ENCODE results near the gene PPP6R1.

The PPP6R1 gene

DNA sequence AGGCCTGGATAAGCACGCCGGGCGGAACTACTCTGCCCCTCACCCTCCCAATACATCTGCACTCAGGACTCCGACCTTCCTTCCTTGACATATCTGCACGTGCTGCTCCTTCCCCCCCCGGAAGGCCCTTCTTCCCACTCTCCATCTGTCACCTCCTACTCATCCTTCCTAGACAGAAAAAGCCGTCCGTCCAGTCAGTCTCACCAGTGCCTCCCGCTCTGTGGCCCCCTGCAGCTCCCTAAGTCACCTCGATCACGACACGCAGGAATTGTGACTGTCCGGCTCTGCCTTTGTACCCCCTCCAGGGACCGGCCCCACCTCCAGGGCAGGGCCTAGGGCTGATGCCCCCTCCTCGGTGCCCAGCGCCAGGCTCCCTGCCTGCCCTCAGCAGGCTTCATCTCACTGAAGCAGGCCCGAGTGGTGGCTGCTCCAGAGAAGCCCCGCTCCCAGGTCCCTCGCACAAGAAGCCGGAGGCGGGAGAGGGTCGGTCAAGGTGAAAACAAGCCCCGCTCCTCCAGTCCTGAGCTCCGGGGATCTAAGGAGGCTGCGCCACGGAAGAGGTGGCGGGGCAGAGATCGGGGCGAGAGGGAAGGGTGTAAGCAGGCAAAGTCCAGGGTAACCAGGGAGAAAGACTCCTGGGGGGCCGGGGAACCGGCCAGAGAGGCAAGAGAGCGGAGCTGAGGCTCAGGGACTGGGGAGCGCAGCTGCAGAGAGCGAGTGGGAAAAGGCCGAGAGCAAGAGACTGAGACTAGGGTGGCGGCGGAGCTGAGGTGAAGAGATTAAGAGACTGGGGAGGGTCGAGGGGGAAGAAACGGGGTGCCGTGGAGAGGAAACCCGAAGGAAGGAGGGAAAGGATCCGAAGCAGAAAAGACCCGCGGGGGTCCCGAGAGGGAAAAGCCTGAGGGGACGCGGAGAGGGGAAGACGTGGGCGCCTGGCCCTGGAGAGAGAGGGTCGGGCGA is 1.1 kb downstream of the PPP6R1 start:
- no peak for DNase-seq

DNA sequence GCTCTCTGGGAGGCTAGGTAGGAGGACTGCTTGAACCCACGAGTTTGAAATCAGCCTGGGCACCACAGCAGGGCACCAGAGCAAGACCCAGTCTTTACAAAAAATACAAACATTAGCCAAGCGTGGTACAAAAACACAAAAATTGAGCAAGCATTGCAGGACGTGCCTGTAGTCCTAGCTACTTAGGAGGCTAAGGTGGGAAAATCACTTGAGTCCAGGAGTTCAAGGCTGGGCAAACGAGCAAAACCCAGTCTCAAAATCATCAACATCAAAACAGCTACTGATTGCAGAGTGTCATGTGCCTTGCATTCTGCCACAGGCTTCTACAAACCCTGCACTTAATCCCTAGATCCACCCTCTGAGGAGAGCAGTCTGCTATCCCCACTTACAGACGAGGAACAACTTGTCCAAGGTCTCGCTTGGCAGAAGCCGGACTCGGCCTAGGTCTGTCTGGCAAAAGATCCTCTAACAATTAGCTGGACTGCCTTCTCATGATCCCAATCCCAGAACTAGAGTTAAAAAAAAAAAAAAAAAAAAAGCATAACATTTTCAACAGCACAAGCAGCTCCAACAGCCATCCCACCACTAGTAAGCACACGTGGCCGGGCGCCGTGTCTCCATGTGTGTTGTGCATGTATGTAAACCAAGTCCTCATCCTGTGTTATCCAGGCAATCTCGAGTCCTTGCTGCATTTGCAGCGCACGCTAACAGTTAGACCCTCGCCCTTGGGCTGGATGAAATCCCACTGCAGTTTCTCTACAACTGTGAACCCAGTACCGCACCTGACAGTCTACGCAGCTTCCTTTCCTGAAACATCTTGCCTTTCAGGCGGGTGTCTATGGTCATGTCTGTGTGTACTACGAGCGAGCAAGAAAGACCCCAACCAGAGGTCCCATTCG is 2.0 kb downstream of the PPP6R1 start:
- DNase-seq = no peak

DNA sequence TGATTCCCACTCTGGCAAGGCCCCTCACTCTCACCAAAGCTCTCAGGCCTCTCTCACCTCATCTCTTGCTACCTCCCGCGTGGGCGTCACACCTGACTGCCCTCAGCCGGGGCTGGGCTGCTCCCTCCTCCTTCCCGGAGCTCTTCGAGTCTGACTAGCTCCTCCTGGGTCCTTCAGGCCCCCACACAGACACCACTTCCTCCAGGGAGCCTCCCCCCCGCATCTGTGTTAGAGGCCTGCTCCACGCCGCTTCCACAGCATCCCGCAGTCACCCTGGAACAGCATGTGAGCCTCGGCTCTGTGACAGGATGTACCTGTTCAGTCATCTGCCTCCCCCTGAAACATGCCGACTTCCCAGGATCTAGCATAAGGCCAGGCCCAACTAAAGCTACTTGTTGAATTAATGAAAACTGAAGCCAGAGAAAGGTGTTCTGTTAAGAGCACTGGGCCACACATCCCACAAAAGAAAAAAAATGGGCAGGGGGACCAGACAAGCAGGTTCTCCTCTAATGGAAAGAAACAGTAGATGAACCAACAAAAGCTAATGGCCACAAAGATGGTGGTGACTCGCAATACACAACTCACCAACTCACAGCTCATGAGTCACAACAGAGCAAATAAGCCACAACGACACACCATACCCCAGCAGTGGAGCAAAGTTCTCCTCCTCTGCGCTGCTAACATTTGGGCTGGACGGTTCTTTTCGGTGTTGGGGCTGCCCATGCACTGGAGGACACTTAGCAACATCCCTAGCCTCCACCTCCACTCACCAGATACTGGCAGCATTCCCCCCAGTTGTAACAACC is 3.0 kb downstream of the PPP6R1 start:
- DNase-seq = no peak

DNA sequence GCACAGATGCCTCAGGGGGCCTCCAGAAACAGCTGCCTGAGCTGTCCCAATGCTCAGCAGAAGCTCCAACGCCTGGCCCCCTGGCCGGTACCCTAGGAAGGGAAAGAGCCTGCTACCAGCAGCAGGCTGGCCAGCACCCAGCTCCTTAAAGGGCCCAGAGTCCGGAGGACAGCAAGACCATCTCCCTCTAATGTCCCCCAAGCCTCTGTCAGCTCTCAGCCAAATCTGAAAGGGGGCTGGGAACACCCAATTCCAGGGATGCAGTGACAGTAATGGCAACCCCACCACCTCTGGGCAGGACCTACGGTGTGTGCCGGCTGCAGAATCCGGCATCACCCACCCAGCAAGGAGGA is 4.2 kb downstream of the PPP6R1 start:
- no peak for DNase-seq

DNA sequence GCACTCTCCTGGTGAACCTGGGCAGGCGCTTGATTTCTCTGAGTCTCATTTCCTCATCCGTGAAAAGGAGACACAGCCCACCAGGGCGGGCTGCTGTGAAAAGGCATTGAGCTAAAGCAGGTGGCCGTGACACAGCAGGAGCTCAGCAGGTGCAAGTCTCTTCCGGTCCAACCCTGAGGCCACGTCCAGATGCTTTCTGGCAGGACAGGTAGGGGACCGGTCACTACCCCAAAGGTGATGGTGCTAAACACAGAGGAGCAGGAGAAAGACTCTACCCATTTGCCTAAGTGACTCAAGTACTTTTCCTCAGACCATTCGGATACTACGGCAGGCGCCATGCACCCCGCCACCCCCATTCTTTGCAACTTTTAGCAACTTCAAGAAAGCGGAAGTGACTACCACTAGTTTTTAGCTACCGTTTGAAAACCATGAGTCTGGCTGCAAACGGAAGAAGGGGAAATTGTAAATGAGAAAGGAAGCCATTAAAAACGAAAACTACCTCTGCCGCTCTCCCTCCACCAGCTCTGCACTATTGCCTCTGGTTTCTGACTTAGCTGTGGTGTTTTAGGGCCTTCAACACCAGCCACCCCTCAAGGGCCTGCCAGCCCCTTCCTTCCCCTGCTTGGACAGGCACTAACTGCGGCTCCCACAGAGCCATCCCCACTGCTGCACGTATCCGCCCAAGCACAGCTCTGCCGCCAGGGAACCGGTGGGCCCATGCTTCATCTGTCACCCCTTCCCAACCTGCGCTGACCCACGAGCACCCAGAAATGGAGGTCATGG is 4.8 kb downstream of the PPP6R1 start:
- DNase-seq = no peak

DNA sequence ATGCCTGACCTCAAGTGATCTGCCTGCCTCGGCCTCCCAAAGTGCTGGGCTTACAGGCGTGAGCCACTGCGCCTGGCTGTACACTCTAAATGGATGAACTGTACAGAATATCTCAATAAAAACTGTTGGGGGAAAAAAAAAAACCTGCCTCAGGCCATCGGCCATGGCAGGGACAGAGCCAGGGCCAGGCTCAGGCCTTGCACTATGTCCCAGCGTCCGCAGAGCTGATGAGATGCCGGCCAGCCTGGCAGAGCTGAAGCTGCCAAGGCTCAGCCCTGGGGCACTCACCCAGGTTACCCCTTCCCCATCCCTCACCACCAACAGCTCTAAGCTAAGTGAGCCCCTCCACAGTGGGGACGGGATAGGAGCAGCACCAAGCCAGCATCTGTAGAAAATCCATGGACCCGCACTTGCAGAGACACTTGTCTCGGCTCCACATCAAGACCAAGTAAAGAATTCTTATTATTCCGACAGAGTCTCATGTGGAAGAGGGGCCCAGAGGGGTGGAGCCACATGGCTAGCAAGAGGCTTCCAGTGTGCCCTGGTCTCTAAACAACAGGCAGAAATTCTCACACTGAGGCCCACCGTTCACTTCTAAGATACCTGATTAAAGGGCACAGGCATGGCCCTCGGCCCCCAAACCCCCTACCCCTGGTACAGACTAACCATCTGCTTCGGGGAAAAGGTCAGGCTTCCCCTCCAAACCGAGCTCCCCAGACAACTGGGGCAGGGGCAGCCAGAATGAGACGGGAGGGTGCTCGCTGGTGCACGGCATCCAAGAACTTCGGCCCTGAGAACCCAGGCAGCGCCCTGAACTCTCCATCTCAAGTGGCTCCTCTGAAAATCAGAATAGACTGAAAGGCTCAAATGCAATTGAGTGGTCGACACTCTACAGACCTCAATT is 5.8 kb downstream of the PPP6R1 start:
- DNase-seq = no peak

DNA sequence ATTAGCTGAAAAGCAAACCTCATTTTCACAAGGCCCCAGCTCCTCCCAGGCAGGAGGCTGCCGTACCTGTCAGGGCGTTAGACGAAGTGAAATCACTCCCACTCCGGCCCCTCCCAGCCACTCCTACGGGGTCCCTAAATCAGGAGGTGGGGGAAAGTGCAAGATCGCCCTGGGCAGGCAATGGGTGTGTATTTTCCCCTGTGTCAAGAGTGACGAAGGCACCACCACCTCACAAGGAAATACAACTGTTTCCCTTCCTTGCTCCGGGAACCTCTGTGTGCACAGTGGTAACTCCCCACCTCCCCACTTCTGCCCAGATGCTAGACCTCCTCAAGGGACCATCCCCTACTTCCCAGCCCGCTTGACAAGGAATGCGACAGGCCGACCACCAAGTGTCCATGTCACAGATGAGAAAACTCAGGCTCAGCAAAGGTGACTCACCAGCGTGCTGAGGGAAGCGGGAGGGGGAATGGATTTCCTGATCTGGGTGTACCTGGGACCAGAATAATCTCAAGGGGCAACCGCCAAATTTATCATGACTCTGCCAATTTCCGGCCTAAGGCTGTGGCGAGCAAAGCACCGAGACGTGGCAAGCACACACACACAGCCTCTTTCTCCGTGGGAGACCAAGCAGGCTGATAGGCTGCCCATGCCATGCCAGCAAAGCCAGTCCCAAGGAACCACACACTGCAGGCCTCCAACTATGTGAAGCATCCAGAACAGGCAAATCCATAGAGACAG is 7.3 kb downstream of the PPP6R1 start:
- DNase-seq = no peak

DNA sequence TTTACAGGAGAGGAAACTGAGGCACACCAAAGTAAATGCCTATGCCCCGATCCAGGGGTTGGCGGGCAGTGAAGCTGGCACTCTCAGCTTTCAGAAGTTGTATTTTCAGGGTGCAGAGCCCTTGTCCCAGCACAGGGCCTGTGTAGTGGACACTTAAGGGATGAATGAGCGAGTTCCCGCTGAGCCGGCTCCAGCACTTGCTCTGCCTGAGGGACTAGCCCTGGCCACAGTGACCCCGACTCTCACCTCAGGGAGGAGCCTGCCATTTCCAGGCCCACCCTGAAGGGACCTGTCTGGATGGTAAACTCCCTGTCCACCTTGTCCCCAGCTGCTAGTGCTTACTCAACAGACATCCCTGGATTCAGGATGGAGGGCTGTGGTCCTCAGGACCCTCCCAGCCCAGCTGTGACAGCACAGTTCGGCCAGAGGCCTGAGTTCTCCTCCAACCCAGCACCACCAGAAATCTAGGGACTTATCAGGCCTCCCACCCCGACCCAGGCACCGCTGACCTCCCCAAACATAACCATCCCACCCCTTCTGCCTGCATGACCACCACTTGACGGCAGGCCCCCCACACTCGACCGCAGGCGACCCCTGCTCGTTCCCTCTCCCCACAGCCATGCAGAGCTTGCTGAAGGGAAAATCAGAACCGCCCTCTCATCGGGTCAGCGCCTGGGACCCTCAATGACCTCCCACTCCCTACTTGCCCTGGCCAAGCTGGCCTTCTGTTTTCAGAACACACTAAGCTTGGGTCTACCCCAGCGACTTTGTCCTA is 8.4 kb downstream of the PPP6R1 start:
- DNase-seq = no peak

DNA sequence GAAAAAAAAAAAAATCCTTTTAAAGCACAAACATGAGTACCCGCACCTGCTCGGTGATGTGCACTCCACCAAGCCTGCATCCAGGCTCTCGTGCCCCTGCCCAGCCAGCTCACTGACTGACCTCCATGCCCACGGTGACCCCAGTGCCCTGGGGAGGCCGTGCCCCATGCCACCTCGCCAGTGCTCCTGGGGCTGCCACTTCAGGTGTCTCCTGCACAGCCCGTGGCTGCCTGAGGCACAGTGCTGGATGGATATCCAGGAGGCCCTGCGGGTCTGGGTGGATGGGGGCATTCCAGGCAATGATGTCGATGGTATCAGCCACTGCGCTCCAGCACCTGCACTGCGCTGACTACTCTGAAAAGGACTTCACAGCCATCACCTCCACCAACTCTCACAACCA is 9.0 kb downstream of the PPP6R1 start:
- DNase-seq = no peak

DNA sequence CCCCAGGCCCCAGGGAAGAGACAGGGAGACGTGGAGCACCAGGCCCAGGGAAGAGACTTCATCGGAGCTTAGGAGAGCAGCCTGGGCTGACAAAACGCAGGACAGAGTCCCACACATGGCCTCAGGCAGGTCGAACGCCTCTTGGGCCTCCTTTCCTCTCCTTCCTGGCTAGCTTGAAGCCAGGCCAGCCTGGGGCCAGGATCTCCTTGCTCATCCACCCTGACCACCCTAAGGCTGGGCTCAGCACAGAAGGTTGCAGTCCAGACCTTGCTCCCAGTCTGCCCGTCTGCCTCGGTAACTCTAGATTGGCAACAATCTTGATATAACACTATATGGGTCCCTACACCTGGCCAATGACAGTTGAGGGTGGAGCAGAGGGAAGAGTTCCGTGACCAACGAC is 10.1 kb downstream of the PPP6R1 start:
- no peak for DNase-seq

DNA sequence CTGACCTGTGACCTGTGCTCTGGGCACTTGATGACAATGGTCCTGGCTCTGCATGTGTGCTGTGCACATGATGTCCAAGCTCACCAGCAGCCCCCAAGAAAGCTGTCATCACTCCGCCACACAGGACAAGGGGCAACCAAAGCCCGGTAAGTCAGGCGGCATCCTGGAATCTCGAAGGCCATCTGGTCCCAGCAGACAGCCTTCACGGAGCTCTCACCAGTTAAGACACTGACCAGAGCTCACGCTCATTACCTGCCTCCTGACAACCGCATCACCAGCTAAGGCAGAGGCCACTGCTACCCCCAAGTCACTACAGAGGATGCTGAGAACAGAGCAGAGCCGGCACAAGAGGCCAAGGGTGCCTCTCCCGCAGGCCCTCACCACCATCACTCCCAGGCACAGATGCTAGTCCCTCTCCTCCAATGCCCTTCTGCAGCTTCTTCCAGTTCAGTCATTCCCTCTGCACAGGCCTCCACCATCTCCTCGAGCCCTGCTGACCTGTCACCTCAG is 10.6 kb downstream of the PPP6R1 start:
- DNase-seq = no peak

DNA sequence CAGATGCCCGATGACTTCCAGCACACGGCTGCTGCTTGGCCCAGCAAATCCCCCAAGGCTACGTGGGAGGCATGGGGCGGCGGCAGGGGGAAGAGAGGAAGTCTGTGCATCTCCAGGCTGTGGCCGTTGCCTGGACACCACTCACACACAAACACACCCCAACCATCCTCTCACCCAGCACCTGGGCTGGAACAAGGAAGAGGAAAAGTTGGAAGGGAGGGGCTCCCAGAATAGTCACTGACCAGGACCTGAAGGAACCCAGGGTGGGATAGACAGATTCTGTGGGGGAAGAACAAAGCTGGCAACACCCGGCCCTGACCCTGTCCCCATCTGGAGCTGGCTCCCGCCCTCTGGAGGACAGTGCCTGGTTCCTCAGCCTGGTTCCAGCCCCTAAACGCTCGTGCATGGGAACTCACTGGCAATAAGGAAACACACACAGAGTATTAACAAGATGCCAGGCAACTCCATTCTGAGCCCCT is 11.2 kb downstream of the PPP6R1 start:
- no peak for DNase-seq

DNA sequence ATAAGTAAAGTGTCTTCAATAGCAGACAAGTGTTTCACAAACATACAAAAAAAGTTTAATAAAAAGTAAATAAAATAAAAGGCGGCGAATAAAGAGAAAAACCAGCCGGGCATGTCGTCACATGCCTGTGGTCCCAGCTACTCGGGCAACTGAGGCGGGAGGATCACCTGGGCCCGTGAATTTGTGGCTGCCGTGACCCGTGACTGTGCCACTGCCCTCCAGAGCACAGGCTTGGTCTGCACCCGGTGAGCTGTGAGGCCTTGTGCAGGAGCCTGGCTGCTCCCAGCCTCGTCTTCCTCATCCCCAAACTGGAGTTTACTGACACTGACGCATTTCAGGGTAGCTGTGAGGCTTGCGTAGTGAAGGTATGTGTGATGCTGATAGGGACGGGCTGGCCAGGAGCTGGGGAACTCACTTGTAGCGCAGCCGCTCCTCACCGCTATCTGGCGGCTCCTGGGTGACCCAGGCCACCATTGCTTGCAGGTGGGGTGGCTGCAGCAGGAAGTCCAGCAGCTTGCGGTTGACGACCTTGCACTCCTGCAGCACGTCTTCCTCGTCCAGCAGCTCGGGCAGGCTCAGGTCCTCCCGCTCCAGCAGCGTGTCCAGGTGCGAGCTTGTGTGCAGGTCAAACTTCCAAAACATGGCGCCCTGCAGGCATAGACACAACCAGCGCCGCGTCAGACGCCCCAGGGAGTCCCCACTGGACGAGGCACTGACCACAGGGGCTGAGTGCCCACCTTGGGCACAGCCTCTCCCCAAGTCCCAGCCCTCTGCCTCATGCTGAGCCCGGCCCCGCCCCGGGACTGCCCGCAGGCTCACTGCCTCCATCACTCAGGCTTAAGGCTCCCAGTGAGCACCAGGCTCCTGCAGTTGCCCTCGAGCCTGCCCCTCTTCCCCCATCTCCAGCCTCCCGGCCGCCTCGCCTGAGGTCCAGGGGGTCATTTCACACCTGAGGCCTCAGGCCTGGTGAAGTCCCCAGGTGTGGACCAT is 12.1 kb downstream of the PPP6R1 start:
- no peak for DNase-seq

DNA sequence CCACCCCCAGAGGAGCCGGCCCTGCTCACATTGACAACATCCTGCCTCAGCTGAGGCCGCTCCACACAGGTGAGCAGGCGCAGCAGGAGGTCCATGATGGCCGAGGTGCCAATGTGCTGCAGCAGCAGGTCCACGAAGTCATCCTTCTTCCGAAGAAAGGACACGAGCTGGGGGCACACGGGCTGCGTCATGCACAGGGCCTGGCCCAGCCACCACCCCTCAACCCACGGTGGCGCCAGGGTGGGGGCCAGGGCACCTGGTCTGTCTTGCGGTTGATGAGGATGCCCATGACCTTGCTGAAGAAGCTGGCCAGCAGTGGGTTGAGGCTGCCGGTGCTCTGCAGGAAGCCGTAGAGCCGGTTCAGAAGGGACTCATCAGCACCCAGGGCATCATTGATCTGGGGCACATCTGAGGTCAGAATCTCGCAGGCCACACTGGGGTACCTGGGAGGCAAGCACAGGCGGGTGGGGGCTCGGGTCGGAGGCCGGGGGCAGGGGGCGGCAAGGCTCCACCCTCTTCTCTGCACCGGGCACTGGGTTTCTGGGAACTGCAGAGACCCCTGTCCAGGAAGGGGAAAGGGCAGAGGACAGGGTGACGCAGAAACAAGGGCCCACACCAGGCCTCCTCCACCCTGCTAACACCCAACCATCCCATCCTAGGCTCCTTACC is 13.4 kb downstream of the PPP6R1 start:
- DNase-seq = no peak

DNA sequence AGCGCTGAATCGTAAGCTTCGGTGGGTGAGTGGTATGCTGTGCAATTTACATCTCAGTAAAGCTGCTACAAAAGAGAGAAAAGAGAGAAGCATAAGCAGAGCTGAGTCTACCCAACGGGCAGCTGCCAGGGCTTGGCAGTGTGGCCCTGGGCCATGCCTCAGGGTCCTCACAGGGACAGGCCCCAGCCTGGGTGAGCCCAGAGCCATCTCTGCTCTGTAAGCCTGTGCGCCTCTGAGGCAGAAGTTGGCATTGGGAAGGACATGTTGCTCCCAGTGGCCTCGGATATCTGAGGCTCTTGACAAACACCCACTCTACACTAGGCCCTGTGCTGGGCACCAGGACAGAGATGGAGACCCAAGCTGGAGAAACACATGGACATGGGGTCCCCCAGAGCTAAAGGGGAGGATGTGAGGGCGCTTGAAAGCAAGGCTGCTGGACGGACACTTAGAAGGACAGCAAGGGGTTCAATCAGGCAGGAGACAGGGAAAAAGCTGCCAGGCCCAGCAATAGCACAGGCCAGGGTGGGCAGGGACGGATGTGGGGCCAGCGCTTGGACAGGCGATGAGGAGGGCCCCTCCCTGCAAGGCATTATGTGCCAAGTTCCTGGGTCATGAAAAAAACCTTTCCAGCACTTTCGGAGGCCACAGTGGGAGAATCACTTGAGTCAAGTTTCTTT is 14.7 kb downstream of the PPP6R1 start:
- no peak for DNase-seq

DNA sequence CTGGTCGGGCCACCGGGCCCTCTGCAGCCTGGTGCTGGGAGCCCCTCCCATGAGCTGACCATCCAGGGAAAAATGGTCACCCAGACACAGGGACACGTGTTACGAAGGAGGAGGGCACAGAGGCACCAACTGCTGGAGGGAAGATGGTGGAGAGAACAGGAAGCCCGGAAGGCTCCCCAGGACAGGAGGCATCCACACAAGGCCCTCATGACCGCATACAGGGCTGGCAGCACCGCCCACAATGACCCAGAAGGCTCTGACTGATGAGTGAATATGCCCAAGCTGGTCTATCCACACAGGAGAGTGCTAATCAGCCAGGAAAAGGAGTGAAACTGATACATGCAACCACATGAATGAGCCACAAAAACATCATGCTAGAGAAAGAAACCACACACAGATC is 16.3 kb downstream of the PPP6R1 start:
- no peak for DNase-seq
